ENCODE measurements around the gene CCRL2. TPM values are rescaled to one million over a fixed set of nuclear protein-coding genes. Genes with fewer than 3 reads are reported as not detected.

The CCRL2 gene
- total RNA-seq, 4 donors from 2014 or later, result 0.88 to 3.2 (median 1.7) TPM

DNA sequence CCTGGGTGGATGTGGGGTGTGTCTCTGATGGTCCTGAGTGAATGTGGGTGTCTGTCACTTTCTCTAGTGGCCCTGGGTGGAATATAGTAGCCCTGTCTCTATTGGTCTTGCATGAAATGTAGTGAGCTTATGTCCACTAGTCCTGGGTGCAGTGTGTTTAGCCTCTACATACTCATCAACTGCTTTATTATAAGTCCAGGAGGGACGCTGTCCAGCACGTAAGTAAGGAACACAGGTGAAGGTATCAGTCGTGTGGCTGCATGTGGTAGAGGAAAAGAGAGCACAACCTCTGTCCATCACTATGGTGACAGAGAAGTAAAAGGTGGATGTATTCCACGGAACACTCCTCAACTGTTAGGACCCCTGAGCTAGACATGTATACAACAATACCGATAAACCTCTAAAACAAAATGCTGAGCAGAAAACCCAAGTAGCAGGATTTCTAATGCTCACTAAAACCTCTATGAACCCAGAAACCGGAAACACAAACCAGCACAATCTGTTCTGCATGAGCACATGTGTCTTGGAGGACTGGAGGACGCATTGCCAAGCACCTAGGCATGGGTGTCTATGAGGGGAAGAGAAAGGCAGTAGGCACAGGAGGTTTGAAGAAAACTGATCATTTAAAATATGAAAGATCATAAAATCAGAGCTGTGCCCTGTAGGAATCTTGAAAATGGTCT is 46.6 kb downstream of the CCRL2 start:
- Histone ChIP-seq H3K4me1 (no peaks in the 10 kb centered on the region), H3K27ac (no peak overlapping the region), H3K27me3 (no peaks in the 10 kb centered on the region), H3K9me3 (no peaks in the 10 kb centered on the region), H3K4me3 (no peak overlapping the region), H3K36me3 (no peaks in the 10 kb centered on the region)
- no peak for DNase-seq
- intact Hi-C loops (cut with DNase I; ENCODE audit: low total_unique reads), result no loop called here
- TF ChIP-seq, protein P1, sequence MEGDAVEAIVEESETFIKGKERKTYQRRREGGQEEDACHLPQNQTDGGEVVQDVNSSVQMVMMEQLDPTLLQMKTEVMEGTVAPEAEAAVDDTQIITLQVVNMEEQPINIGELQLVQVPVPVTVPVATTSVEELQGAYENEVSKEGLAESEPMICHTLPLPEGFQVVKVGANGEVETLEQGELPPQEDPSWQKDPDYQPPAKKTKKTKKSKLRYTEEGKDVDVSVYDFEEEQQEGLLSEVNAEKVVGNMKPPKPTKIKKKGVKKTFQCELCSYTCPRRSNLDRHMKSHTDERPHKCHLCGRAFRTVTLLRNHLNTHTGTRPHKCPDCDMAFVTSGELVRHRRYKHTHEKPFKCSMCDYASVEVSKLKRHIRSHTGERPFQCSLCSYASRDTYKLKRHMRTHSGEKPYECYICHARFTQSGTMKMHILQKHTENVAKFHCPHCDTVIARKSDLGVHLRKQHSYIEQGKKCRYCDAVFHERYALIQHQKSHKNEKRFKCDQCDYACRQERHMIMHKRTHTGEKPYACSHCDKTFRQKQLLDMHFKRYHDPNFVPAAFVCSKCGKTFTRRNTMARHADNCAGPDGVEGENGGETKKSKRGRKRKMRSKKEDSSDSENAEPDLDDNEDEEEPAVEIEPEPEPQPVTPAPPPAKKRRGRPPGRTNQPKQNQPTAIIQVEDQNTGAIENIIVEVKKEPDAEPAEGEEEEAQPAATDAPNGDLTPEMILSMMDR (IDR thresholded peaks at IDR 0.05), result no peak

DNA sequence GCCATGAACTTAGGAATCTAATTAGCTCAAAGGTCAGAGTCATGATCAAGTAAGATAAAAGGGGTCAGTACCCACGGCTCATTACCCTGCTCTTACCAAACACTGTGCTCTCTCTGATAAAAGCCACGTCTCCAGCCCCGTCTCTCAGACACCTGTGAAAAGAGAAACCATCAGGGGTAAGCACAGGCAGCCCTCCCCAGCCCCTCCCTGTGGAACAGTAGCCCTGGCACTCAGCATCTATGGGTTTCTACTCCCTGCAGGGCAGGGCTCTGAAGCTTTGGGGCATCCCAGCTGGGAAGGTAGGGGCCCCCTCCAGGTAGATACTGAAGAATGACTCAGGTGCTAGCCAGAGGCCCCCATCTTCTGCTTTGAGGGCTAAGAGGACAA is 47.1 kb downstream of the CCRL2 start:
- intact Hi-C loops (cut with DNase I; ENCODE audit: low total_unique reads), result no loop called here
- Histone ChIP-seq H3K9me3 (no peaks in the 10 kb centered on the region), H3K4me1 (no peaks in the 10 kb centered on the region), H3K27ac (no peak overlapping the region), H3K36me3 (no peaks in the 10 kb centered on the region), H3K4me3 (no peak overlapping the region), H3K27me3 (no peaks in the 10 kb centered on the region)
- no peak for DNase-seq
- no peak for TF ChIP-seq POLR2A (IDR thresholded peaks at IDR 0.05)
- TF ChIP-seq, protein P1 (IDR thresholded peaks at IDR 0.05), result no peak

GRCh38 chr3:46454606-46455005 is 47.5 kb downstream of the CCRL2 start:
- Histone ChIP-seq H3K27ac (no peak overlapping the region), H3K27me3 (no peaks in the 10 kb centered on the region), H3K9me3 (no peaks in the 10 kb centered on the region), H3K36me3 (no peaks in the 10 kb centered on the region), H3K4me3 (no peak overlapping the region), H3K4me1 (no peaks in the 10 kb centered on the region)
- intact Hi-C loops (cut with DNase I; ENCODE audit: low total_unique reads), result no loop called here
- DNase-seq, result no peak
- no peak for TF ChIP-seq POLR2A (IDR thresholded peaks at IDR 0.05)

DNA sequence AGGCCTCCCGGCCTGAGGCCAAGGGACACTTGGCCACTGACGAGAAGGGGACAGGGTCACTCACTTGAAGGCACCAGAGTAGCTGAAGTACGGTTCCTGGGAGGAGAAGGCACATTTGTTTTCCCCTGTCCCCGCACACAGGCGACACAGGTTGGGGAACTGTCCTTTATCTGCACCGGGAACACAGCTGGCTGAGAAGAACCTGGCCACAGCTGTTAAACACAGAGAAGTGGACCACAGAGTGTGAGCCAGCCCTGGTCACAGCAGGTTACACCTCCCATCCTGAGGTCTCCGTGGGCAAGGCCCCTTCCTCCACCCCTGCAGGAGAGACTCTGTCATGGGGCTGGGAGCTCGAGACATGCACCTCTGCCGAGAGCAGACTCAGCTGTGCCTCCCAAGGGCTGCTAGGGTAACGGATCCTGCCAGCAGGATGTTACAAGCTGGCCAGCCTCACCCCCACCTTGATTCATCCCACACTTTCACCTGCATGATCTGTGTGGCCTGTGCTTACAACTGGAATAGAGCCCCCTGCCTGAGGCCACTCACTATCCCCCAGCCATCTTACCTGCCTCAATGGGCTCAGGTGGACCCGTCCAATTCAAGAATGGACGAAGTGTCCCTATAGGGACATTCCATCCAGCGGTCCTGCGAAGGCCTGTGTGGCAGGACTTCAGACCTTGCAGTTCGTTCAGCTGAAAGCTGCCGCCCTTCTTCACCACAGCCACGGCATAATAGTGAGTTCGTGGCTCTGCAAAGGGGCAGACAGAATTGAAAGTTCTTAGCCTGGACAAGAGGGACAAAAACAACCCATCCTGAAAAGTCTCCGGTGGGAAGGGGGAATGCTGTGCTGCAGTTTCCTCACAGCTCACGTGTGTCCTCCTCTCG is 48.4 kb downstream of the CCRL2 start:
- no peaks in the 10 kb centered on the region for H3K36me3 ChIP-seq
- DNase-seq, result no peak
- no peak overlapping the region for H3K27ac ChIP-seq
- no peak overlapping the region for H3K4me3 ChIP-seq
- intact Hi-C loops (cut with DNase I; ENCODE audit: low total_unique reads), result no loop called here
- H3K9me3 ChIP-seq, result no peaks in the 10 kb centered on the region
- TF ChIP-seq, protein P1 (IDR thresholded peaks at IDR 0.05), result no peak
- TF ChIP-seq POLR2A (IDR thresholded peaks at IDR 0.05), result no peak
- no peaks in the 10 kb centered on the region for H3K27me3 ChIP-seq
- H3K4me1 ChIP-seq, result no peaks in the 10 kb centered on the region

- intact Hi-C loops (cut with DNase I; ENCODE audit: low total_unique reads), result no loop called here
- TF ChIP-seq, protein P1 (IDR thresholded peaks at IDR 0.05), result no peak
- no peak for TF ChIP-seq POLR2A (IDR thresholded peaks at IDR 0.05)
- H3K36me3 ChIP-seq, result no peaks in the 10 kb centered on the region
Measured at GRCh38 chr3:46456118-46456517, 49.1 kb downstream of the CCRL2 start.

More at GRCh38 chr3:46456118-46456517, 49.1 kb downstream of the CCRL2 start:
- no peaks in the 10 kb centered on the region for H3K4me1 ChIP-seq
- H3K9me3 ChIP-seq, result no peaks in the 10 kb centered on the region
- no peak overlapping the region for H3K4me3 ChIP-seq
- DNase-seq, result no peak
- H3K27me3 ChIP-seq, result no peaks in the 10 kb centered on the region
- H3K27ac ChIP-seq, result no peak overlapping the region

Other genes with a start within 250 kb of the CCRL2 start
- 1 to 10 TPM in 3 of 4 donors, under 1 TPM in 1; 0.77 to 9.1 (median 4.3) TPM for gene CCR1, start 198.9 kb upstream of the CCRL2 start, total RNA-seq
- gene CCR3, start 164.8 kb upstream of the CCRL2 start, total RNA-seq, result not detected
- 1 to 10 TPM in 3 of 4 donors, not detected in 1; 2.7 to 7.1 (median 3.7) TPM for gene CCR2, start 53.1 kb upstream of the CCRL2 start, total RNA-seq
- 1 to 10 TPM in 1 of 4 donors, under 1 TPM in 1, not detected in 2; 0.41 to 1.2 TPM for gene CCR5, start 36.3 kb upstream of the CCRL2 start, total RNA-seq
- 1 to 10 TPM in 3 of 4 donors, under 1 TPM in 1; 0.59 to 9.0 (median 2.8) TPM for gene LTF, start 57.6 kb downstream of the CCRL2 start, total RNA-seq
- not detected for gene RTP3, start 90.7 kb downstream of the CCRL2 start, total RNA-seq
- gene LRRC2, start 159.0 kb downstream of the CCRL2 start, total RNA-seq, result 10 to 100 TPM in 1 of 4 donors, 1 to 10 TPM in 3; 1.0 to 10.7 (median 5.9) TPM
- not detected for gene FAM240A, start 205.3 kb downstream of the CCRL2 start, total RNA-seq

Data from uterus (tissue), 4 donors.